Measurements from ENCODE around the gene GRK6.

The GRK6 gene

DNA sequence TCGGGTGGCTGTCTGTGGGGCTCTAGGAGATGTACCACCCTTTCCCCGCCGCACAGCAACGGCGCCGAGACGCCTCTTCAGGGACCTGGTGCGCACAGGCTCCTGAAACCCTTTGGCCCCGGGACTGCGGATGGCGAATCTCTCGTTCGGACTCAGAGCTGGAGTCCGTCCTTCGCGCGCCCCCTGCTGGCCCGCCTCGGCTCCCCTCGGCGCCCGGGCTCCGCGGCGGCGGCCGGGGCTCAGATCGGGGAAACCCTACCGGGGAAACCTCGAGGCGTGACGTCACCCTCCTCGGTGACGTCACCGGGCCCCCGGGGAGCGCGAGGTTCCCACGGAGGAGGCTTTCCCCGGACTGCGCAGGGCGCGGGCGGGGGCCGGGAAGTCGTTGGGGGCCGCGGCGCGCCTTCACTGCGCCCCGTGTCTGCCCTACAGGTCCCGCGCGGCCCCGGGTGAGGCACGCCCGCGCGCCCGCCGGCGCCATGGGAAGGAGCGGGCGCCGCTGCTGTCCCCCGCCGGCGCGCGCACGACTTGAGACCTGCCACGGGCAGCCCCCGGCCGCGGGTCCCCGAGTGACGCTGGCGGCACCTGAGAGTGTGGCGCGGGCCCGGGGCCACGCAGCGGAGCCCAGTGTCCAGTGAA, 28.0 kb downstream of the GRK6 start (continued):
- no peak for TF ChIP-seq ZNF23 (tag by site-specific recombination; IDR thresholded peaks at IDR 0.05; ENCODE audit: borderline replicate concordance)
- TF ChIP-seq HOXD13 (CRISPR knock-in tag; IDR thresholded peaks at IDR 0.05; ENCODE audit: borderline replicate concordance), result no peak
- TF ChIP-seq ZBTB17 (tag by site-specific recombination; IDR thresholded peaks at IDR 0.05), result peak; percentile 63; the same call in 1 of the 2 replicates
- no peak for TF ChIP-seq ZNF530 (tag by site-specific recombination; IDR thresholded peaks at IDR 0.05; ENCODE audit: low read depth)
- no peak for TF ChIP-seq ZNF623 (tag by site-specific recombination; IDR thresholded peaks at IDR 0.05)
- TF ChIP-seq SALL2 (tag by site-specific recombination; IDR thresholded peaks at IDR 0.05; ENCODE audit: borderline replicate concordance), result peak; percentile 86
- no peak for TF ChIP-seq ZNF16 (tag by site-specific recombination; IDR thresholded peaks at IDR 0.05; ENCODE audit: low read depth)
- peak; percentile 38; the same call in 1 of the 2 replicates for TF ChIP-seq ZNF394 (tag by site-specific recombination; IDR thresholded peaks at IDR 0.05; ENCODE audit: borderline replicate concordance)
- TF ChIP-seq ZNF155 (tag by site-specific recombination; IDR thresholded peaks at IDR 0.05), result no peak
- TF ChIP-seq, protein P1, sequence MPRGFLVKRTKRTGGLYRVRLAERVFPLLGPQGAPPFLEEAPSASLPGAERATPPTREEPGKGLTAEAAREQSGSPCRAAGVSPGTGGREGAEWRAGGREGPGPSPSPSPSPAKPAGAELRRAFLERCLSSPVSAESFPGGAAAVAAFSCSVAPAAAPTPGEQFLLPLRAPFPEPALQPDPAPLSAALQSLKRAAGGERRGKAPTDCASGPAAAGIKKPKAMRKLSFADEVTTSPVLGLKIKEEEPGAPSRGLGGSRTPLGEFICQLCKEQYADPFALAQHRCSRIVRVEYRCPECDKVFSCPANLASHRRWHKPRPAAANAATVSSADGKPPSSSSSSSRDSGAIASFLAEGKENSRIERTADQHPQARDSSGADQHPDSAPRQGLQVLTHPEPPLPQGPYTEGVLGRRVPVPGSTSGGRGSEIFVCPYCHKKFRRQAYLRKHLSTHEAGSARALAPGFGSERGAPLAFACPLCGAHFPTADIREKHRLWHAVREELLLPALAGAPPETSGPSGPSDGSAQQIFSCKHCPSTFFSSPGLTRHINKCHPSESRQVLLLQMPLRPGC (tag by site-specific recombination; IDR thresholded peaks at IDR 0.05), result peak; percentile 77; the same call in 1 of the 2 replicates
- TF ChIP-seq, protein P2, sequence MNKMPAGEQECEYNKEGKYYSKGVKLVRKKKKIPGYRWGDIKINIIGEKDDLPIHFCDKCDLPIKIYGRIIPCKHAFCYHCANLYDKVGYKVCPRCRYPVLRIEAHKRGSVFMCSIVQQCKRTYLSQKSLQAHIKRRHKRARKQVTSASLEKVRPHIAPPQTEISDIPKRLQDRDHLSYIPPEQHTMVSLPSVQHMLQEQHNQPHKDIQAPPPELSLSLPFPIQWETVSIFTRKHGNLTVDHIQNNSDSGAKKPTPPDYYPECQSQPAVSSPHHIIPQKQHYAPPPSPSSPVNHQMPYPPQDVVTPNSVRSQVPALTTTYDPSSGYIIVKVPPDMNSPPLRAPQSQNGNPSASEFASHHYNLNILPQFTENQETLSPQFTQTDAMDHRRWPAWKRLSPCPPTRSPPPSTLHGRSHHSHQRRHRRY (tag by site-specific recombination; IDR thresholded peaks at IDR 0.05), result no peak
- TF ChIP-seq ZNF529 (tag by site-specific recombination; IDR thresholded peaks at IDR 0.05; ENCODE audit: insufficient replicate concordance), result no peak
- TF ChIP-seq, protein P3, sequence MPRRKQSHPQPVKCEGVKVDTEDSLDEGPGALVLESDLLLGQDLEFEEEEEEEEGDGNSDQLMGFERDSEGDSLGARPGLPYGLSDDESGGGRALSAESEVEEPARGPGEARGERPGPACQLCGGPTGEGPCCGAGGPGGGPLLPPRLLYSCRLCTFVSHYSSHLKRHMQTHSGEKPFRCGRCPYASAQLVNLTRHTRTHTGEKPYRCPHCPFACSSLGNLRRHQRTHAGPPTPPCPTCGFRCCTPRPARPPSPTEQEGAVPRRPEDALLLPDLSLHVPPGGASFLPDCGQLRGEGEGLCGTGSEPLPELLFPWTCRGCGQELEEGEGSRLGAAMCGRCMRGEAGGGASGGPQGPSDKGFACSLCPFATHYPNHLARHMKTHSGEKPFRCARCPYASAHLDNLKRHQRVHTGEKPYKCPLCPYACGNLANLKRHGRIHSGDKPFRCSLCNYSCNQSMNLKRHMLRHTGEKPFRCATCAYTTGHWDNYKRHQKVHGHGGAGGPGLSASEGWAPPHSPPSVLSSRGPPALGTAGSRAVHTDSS (tag by site-specific recombination; IDR thresholded peaks at IDR 0.05), result no peak
- peak; percentile 48; the same call in 1 of the 2 replicates for TF ChIP-seq ZNF658 (tag by site-specific recombination; IDR thresholded peaks at IDR 0.05)
- no peak for TF ChIP-seq ZNF571 (tag by site-specific recombination; IDR thresholded peaks at IDR 0.05)
- TF ChIP-seq ZNF292 (tag by site-specific recombination; IDR thresholded peaks at IDR 0.05; ENCODE audit: borderline replicate concordance, low read depth), result no peak
- no peak for TF ChIP-seq ZNF76 (tag by site-specific recombination; IDR thresholded peaks at IDR 0.05; ENCODE audit: borderline replicate concordance, low read depth)
- TF ChIP-seq, protein P4, sequence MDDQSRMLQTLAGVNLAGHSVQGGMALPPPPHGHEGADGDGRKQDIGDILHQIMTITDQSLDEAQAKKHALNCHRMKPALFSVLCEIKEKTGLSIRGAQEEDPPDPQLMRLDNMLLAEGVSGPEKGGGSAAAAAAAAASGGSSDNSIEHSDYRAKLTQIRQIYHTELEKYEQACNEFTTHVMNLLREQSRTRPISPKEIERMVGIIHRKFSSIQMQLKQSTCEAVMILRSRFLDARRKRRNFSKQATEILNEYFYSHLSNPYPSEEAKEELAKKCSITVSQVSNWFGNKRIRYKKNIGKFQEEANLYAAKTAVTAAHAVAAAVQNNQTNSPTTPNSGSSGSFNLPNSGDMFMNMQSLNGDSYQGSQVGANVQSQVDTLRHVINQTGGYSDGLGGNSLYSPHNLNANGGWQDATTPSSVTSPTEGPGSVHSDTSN (CRISPR knock-in tag; IDR thresholded peaks at IDR 0.05), result no peak
- TF ChIP-seq, protein P5, sequence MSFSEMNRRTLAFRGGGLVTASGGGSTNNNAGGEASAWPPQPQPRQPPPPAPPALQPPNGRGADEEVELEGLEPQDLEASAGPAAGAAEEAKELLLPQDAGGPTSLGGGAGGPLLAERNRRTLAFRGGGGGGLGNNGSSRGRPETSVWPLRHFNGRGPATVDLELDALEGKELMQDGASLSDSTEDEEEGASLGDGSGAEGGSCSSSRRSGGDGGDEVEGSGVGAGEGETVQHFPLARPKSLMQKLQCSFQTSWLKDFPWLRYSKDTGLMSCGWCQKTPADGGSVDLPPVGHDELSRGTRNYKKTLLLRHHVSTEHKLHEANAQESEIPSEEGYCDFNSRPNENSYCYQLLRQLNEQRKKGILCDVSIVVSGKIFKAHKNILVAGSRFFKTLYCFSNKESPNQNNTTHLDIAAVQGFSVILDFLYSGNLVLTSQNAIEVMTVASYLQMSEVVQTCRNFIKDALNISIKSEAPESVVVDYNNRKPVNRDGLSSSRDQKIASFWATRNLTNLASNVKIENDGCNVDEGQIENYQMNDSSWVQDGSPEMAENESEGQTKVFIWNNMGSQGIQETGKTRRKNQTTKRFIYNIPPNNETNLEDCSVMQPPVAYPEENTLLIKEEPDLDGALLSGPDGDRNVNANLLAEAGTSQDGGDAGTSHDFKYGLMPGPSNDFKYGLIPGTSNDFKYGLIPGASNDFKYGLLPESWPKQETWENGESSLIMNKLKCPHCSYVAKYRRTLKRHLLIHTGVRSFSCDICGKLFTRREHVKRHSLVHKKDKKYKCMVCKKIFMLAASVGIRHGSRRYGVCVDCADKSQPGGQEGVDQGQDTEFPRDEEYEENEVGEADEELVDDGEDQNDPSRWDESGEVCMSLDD (tag by site-specific recombination; IDR thresholded peaks at IDR 0.05), result peak; percentile 75
- peak; percentile 10; the same call in 1 of the 2 replicates for TF ChIP-seq KLF1 (tag by site-specific recombination; IDR thresholded peaks at IDR 0.05)
- no peak for TF ChIP-seq ZNF223 (tag by site-specific recombination; IDR thresholded peaks at IDR 0.05)
- TF ChIP-seq, protein P6, sequence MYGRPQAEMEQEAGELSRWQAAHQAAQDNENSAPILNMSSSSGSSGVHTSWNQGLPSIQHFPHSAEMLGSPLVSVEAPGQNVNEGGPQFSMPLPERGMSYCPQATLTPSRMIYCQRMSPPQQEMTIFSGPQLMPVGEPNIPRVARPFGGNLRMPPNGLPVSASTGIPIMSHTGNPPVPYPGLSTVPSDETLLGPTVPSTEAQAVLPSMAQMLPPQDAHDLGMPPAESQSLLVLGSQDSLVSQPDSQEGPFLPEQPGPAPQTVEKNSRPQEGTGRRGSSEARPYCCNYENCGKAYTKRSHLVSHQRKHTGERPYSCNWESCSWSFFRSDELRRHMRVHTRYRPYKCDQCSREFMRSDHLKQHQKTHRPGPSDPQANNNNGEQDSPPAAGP (tag by site-specific recombination; IDR thresholded peaks at IDR 0.05), result peak; percentile 59; the same call in 1 of the 2 replicates
- no peak for TF ChIP-seq ZNF555 (tag by site-specific recombination; conservative IDR thresholded peaks at IDR 0.05)
- no peak for TF ChIP-seq KLF16 (tag by site-specific recombination; IDR thresholded peaks at IDR 0.05)
- TF ChIP-seq ZFP69B (tag by site-specific recombination; IDR thresholded peaks at IDR 0.05), result 0 out of 2 replicates have a peak, but pooled peaks have one; percentile 54
